Ovary (tissue), 9 donors: ENCODE results near the gene SCNM1. TPM values are rescaled to one million over a fixed set of nuclear protein-coding genes. Genes with fewer than 3 reads are reported as not detected.
A peak's percentile ranks its signal among the peaks of the same experiment; 100 is the strongest.

Experiments used
- DNase-seq, 5 donors: peaks; one replicate each; pipeline ENCODE4 v3.0.0-alpha.2; 2019 to 2020
- H3K27ac ChIP-seq, 2 donors: fragments of 200-600 bp; one replicate each; pipeline versions ENCODE4 v1.5.1 to v1.8.0; 2019 to 2022
- H3K27me3 ChIP-seq: fragments of 200-600 bp; one replicate; pipeline ENCODE4 v1.8.0; 2022
- H3K36me3 ChIP-seq: fragments of 200-600 bp; sonication (generic); one replicate; pipeline ENCODE4 v1.5.1; 2019
- H3K4me1 ChIP-seq: one replicate; pipeline ENCODE4 v1.8.1; 2013; ENCODE audit warnings: mild to moderate bottlenecking, moderate library complexity; ENCODE audit not compliant: insufficient read depth
- H3K4me3 ChIP-seq: fragments of 200-600 bp; sonication (generic); one replicate; pipeline ENCODE4 v1.5.1; 2017
- H3K9me3 ChIP-seq, 2 donors: fragments of 200-600 bp in 1 of 2; sonication (generic) in 1 of 2; one replicate each; pipeline versions ENCODE4 v1.5.1 to v1.8.1; 2013 to 2019; ENCODE audit warnings: mild to moderate bottlenecking in 1 of 2, moderate library complexity in 1 of 2
- EP300 ChIP-seq: sonication (generic); formaldehyde crosslinking; IDR thresholded peaks from one replicate; pipeline ENCODE4 v1.6.1; 2017; ENCODE audit warnings: antibody characterized with exemption
- POLR2A ChIP-seq: fragments of 450-650 bp; IDR thresholded peaks from one replicate; pipeline ENCODE4 v1.6.1; 2017; ENCODE audit warnings: antibody characterized with exemption, mild to moderate bottlenecking, moderate library complexity
- WGBS, 3 donors: extraction: QIAGEN DNeasy Blood & Tissue Kit in 1 of 3; methylation state at CpG; one replicate each; pipeline versions ENCODE4 v1.1.5 to v1.1.7; 2013 to 2017; 5-methylcytosine and 5-hydroxymethylcytosine counted together
- intact Hi-C, 4 donors: fragments of 100-400 bp; cut with DNase I; formaldehyde crosslinking; loops; one replicate each; pipeline versions ENCODE4 v1.11.0 to v1.15.1; 2022 to 2023
- polyA plus RNA-seq, 2 donors: library from polyadenylated mRNA; stranded (reverse); fragments of 200-250 nt in 1 of 2; fragments of 350-450 nt in 1 of 2; fragmentation: Illumina TruSeq in 1 of 2; extraction: RNeasy Lipid Tissue Mini Kit (QIAGEN cat#74804) in 1 of 2; gene quantifications; one replicate each; pipeline ENCODE4 v1.2.3, GENCODE V29; 2013 to 2014
- total RNA-seq, 7 donors: library from RNA; depleted of rRNA in 2 of 7; stranded (reverse); fragments of >200 nt in 2 of 7; fragmentation: NEBNext Ultra II Directional in 3 of 7; extraction: Animal tissue kit (Norgen Biotek cat#: 25700) in 3 of 7; gene quantifications; one replicate each; pipeline versions ENCODE4 v1.1.0 to v1.2.4, GENCODE V29; 2016 to 2023
- TF ChIP-seq, protein P1 (sequence below), 3 donors: fragments of 450-650 bp in 2 of 3; fragments of 200-600 bp in 1 of 3; IDR thresholded peaks; one replicate each; pipeline versions ENCODE4 v1.5.1 to v1.8.0; 2016 to 2022; ENCODE audit warnings: antibody characterized with exemption in 3 of 3, mild to moderate bottlenecking in 1 of 3
- donor health status: DM: no; HTN: no; CAD: no; lungs with moderate emphysema.
- donor health status: DM: no; HTN: no; CAD: no.
- donor health status: Bipolar disorder and iron deficiency.
- donor health status: DM: yes; HTN: yes; CAD: no.
- donor health status: DM: no; HTN: no; CAD: no.
- donor health status: DM: yes; HTN: yes; CAD: no.

Gene SCNM1
- total and polyA plus RNA-seq, 9 donors = 18.6 to 38.9 (median 27.4) TPM

DNA sequence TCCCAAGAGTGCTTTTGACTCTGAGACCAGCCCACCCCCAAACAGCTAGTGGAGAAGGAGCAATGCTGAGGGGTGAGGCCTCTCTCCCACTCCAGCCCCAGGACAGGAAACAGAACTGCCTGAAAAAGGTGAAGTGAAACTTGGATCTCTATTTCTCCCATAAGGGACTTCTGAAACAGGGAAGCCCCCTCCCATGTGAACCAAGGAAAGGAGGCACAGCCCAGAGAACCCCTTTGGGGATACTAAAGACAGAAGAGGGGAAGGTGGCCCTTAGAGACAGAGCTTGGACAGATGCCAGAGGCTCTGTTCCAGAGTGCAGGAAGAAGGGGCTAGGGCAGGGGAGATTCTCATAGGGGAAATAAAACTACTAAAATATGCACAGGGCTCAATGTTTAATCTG lies 6.6 kb upstream of the SCNM1 start:
- Histone ChIP-seq H3K4me3 (no peak overlapping the region), H3K9me3 (no peaks in the 10 kb centered on the region), H3K4me1 (peaks cover 2% of the 10 kb centered on the region), H3K27ac (no peak overlapping the region), H3K27me3 (no peaks in the 10 kb centered on the region), H3K36me3 (no peaks in the 10 kb centered on the region)
- no peak for DNase-seq
- intact Hi-C loops = loop anchor here in 3 of 4 donors (5.0 to 10.0 kb wide), 4 partner anchors 57 to 137 kb away; no protein-coding TSS in a partner anchor
- TF ChIP-seq, protein P1, sequence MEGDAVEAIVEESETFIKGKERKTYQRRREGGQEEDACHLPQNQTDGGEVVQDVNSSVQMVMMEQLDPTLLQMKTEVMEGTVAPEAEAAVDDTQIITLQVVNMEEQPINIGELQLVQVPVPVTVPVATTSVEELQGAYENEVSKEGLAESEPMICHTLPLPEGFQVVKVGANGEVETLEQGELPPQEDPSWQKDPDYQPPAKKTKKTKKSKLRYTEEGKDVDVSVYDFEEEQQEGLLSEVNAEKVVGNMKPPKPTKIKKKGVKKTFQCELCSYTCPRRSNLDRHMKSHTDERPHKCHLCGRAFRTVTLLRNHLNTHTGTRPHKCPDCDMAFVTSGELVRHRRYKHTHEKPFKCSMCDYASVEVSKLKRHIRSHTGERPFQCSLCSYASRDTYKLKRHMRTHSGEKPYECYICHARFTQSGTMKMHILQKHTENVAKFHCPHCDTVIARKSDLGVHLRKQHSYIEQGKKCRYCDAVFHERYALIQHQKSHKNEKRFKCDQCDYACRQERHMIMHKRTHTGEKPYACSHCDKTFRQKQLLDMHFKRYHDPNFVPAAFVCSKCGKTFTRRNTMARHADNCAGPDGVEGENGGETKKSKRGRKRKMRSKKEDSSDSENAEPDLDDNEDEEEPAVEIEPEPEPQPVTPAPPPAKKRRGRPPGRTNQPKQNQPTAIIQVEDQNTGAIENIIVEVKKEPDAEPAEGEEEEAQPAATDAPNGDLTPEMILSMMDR (IDR thresholded peaks at IDR 0.05) = no peak
- TF ChIP-seq EP300 = no peak
- TF ChIP-seq POLR2A = no peak

DNA sequence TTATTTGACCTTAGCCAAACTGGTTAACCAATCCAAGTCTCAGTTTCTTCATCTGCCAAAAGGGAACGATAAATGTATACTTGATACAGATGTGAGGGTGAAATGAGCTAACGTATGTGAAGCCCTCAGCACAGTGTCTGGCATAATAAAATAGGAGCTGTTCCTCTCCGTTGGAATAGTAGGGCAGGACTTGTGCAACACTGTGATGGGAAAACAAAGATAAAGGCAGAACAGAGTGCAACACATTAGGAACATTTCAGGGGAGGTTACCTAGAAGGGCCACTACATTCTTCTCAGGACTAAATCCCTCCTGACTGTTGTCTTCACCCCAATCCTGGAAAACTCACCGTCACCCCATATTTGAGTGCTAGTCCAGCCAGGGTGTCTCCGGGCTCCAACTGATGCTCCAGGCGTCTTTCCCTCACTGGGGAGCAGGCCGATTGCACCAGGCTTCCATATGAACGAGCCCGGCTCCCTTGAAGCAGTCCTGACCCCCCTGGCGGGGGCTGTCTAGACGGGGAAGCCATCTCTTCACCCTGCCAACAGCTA lies 1.1 kb upstream of the SCNM1 start:
- intact Hi-C loops = no loop called here
- Histone ChIP-seq H3K4me3 (peak overlapping the region; percentile 64), H3K4me1 (peaks cover 7% of the 10 kb centered on the region), H3K9me3 (no peaks in the 10 kb centered on the region), H3K27ac (peak overlapping the region; percentile 83 to 87), H3K27me3 (no peaks in the 10 kb centered on the region), H3K36me3 (no peaks in the 10 kb centered on the region)
- 4 to 6% (median 5%) methylated on average over 11 of the region's 11 CpGs for WGBS, 3 donors
- TF ChIP-seq, protein P1 (IDR thresholded peaks at IDR 0.05) = no peak
- TF ChIP-seq EP300 (no peak), POLR2A (peak; percentile 35)
- DNase-seq = peak in 3 of 5 donors; percentile 43 to 63 (median 61)

DNA sequence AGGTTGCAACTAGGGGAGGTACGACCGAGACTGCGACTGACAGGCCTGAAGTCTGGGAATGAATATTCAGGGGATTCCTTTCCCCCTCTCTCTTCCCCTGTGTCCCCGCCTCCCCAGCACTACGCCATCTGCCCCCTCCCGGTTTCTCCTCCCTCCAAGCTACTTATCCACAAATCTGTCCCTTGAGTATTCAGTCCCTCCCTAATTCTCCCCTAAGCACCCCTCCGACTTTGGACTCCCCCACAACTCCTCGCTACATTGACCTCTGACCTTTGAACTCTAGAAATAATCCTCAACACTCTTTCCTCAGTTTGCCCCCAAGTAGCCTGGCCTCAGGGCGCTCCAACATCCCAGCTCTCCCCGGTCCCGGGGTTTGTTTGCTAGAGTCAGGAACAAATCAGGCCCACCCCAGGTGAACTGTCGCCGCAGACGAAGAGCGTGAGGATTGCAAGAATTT lies 635 bp upstream of the SCNM1 start:
- peak in 4 of 5 donors; percentile 69 to 73 (median 71) for DNase-seq
- H3K27ac ChIP-seq = peak overlapping the region; percentile 83 to 87
- H3K9me3 ChIP-seq = no peaks in the 10 kb centered on the region
- TF ChIP-seq, protein P1 (IDR thresholded peaks at IDR 0.05) = no peak
- TF ChIP-seq EP300 (no peak), POLR2A (no peak)
- H3K27me3 ChIP-seq = no peaks in the 10 kb centered on the region
- WGBS, 3 donors = 1 to 3% (median 2%) methylated on average over 15 of the region's 15 CpGs
- H3K4me3 ChIP-seq = peak overlapping the region; percentile 64
- peaks cover 7% of the 10 kb centered on the region for H3K4me1 ChIP-seq
- no peaks in the 10 kb centered on the region for H3K36me3 ChIP-seq
- intact Hi-C loops = no loop called here

DNA sequence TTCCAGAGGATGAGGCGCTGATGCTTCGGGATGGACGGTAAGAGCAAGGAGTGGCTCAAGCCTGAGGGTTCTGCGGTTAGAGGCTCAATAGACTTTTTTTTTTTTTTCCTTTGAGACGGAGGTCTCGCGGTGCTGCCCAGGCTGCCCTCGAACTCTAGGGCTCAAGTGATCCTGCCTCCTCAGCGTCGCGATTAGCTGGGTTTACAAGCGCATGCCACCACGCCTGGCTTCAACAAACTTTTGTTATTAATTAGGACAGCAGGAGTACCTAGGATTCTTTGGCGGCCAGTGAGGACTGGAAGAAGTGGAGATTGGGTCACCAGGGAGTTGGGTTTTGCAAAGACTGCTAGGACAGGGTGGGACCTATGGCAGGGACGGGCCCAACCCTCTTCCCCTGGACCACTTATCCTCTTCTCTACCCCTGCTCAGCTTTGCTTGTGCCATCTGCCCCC lies 587 bp downstream of the SCNM1 start:
- peak overlapping the region; percentile 64 for H3K4me3 ChIP-seq
- H3K36me3 ChIP-seq = no peaks in the 10 kb centered on the region
- TF ChIP-seq EP300 = no peak
- TF ChIP-seq, protein P1 (IDR thresholded peaks at IDR 0.05) = no peak
- H3K27me3 ChIP-seq = no peaks in the 10 kb centered on the region
- 3 to 4% (median 3%) methylated on average over 15 of the region's 15 CpGs for WGBS, 3 donors
- no peaks in the 10 kb centered on the region for H3K9me3 ChIP-seq
- DNase-seq = no peak
- H3K27ac ChIP-seq = no peak overlapping the region
- peaks cover 7% of the 10 kb centered on the region for H3K4me1 ChIP-seq
- intact Hi-C loops = no loop called here
